Neuronal stem cell (in vitro differentiated cells): ENCODE results near the gene MAGEB17.

Source experiments
- DNase-seq: peaks from one replicate; pipeline ENCODE4 v3.0.0-alpha.2; 2013; ENCODE audit warnings: low spot score
- H2AFZ ChIP-seq: one replicate; pipeline ENCODE4 v1.6.1; 2013; ENCODE audit warnings: mild to moderate bottlenecking, low read length, inconsistent platforms
- H2AK5ac ChIP-seq: 2 replicates; pipeline ENCODE4 v1.6.1; 2013; ENCODE audit warnings: low read depth, mild to moderate bottlenecking, inconsistent platforms, low read length, moderate library complexity, mixed read lengths
- H2BK120ac ChIP-seq: 2 replicates; pipeline ENCODE4 v1.6.1; 2013; ENCODE audit warnings: low read depth, mild to moderate bottlenecking, inconsistent platforms, low read length, moderate library complexity, mixed read lengths
- H2BK12ac ChIP-seq: one replicate; pipeline ENCODE4 v1.6.1; 2013; ENCODE audit warnings: low read length, inconsistent platforms
- H2BK15ac ChIP-seq: 2 replicates; pipeline ENCODE4 v1.6.1; 2013; ENCODE audit warnings: mild to moderate bottlenecking, low read length, inconsistent platforms, mixed read lengths
- H2BK5ac ChIP-seq: one replicate; pipeline ENCODE4 v1.6.1; 2013; ENCODE audit warnings: inconsistent platforms, mild to moderate bottlenecking, low read length, moderate library complexity
- H3K14ac ChIP-seq: one replicate; pipeline ENCODE4 v1.6.1; 2013; ENCODE audit warnings: low read length, inconsistent platforms
- H3K18ac ChIP-seq: 2 replicates; pipeline ENCODE4 v1.6.1; 2013; ENCODE audit warnings: low read length, inconsistent platforms
- H3K23ac ChIP-seq: 2 replicates; pipeline ENCODE4 v1.6.1; 2013; ENCODE audit warnings: low read depth, mild to moderate bottlenecking, mixed read lengths, low read length, inconsistent platforms; ENCODE audit not compliant: poor library complexity
- H3K27ac ChIP-seq: replicated peaks from 3 replicates; pipeline ENCODE4 v1.5.1; 2013; ENCODE audit warnings: low read length, inconsistent platforms
- H3K27me3 ChIP-seq, 3 experiments: 2 replicates each; pipeline ENCODE4 v1.6.1; 2013; ENCODE audit warnings: low read length in 3 of 3, mild to moderate bottlenecking in 2 of 3, inconsistent platforms in 1 of 3, low read depth in 1 of 3, mixed read lengths in 1 of 3, moderate library complexity in 1 of 3; ENCODE audit not compliant: control insufficient read depth in 3 of 3, insufficient read depth in 3 of 3
- H3K36me3 ChIP-seq, 2 donors: replicated peaks in 1 of 2; 2 replicates each; pipeline ENCODE4 v1.6.1; 2013; ENCODE audit warnings: low read length in 2 of 2; ENCODE audit not compliant: control insufficient read depth in 2 of 2, insufficient read depth in 2 of 2
- H3K4ac ChIP-seq: 2 replicates; pipeline ENCODE4 v1.6.1; 2013; ENCODE audit warnings: inconsistent platforms, mild to moderate bottlenecking, low read length, moderate library complexity
- H3K4me1 ChIP-seq, 2 donors: 1 replicate in 1 of 2; 2 replicates in 1 of 2; pipeline ENCODE4 v1.6.1; 2013; ENCODE audit warnings: low read length in 2 of 2, low read depth in 1 of 2; ENCODE audit not compliant: control insufficient read depth in 2 of 2, insufficient read depth in 1 of 2
- H3K4me2 ChIP-seq: one replicate; pipeline ENCODE4 v1.6.1; 2013; ENCODE audit warnings: mild to moderate bottlenecking, low read length, inconsistent platforms; ENCODE audit not compliant: insufficient read depth, poor library complexity, severe bottlenecking
- H3K4me3 ChIP-seq, 2 donors: 2 replicates each; pipeline ENCODE4 v1.5.1; 2013; ENCODE audit warnings: low read length in 2 of 2, mild to moderate bottlenecking in 2 of 2, inconsistent platforms in 1 of 2, moderate library complexity in 1 of 2
- H3K79me1 ChIP-seq: one replicate; pipeline ENCODE4 v1.6.1; 2013; ENCODE audit warnings: low read depth, mild to moderate bottlenecking, inconsistent platforms, low read length, moderate library complexity
- H3K9ac ChIP-seq: one replicate; pipeline ENCODE4 v1.6.1; 2013; ENCODE audit warnings: mild to moderate bottlenecking, low read depth, low read length, inconsistent platforms; ENCODE audit not compliant: poor library complexity
- H3K9me3 ChIP-seq, 2 donors: replicated peaks in 1 of 2; 2 replicates each; pipeline versions ENCODE3 to v1.6.1; 2013; ENCODE audit warnings: low read length in 2 of 2, mild to moderate bottlenecking in 2 of 2, inconsistent platforms in 1 of 2, low read depth in 1 of 2, mixed read lengths in 1 of 2, moderate library complexity in 1 of 2; ENCODE audit not compliant: control insufficient read depth in 2 of 2, insufficient read depth in 1 of 2
- H4K8ac ChIP-seq: one replicate; pipeline ENCODE4 v1.6.1; 2013; ENCODE audit warnings: low read depth, mild to moderate bottlenecking, inconsistent platforms, low read length, moderate library complexity
- H4K91ac ChIP-seq: one replicate; pipeline ENCODE4 v1.6.1; 2013; ENCODE audit warnings: low read length, low read depth, mild to moderate bottlenecking, inconsistent platforms; ENCODE audit not compliant: poor library complexity
- WGBS, 2 donors: extraction: QIAGEN DNeasy Blood & Tissue Kit; methylation state at CpG; one replicate each; pipeline ENCODE4 v1.1.7; 2013; ENCODE audit warnings: missing lambda C conversion rate in 2 of 2, mixed read lengths in 1 of 2; ENCODE audit not compliant: insufficient read length in 2 of 2, insufficient replicate concordance in 1 of 2; ENCODE audit errors: extremely low coverage in 2 of 2; 5-methylcytosine and 5-hydroxymethylcytosine counted together

The MAGEB17 gene

DNA sequence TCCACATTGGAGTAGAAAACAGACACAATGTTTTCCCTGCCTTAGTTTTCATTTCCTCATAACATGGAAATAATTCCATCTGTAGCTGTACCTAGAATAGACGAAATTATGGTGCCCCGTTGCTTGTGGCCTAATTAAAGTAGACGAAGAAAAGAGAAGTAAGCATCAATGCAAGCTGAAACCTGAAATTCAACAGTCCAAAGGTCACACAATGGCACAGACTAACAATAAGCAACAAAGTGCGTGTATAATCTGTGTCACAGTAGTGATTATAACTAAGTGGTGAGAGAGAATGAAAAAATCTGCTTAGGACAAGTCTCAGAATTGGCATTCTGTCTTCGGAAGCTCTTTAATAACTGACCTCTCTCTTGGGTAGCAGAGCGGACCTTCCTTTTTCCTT lies 24.3 kb downstream of the MAGEB17 start:
- no peak overlapping the region for H4K91ac ChIP-seq
- no peak overlapping the region for H2BK5ac ChIP-seq
- H2AK5ac ChIP-seq = no peak overlapping the region
- no peak overlapping the region for H3K4me3 ChIP-seq
- H2BK12ac ChIP-seq = no peak overlapping the region
- no peak overlapping the region for H2BK15ac ChIP-seq
- H3K14ac ChIP-seq = no peak overlapping the region
- no peak for DNase-seq
- H4K8ac ChIP-seq = no peak overlapping the region
- WGBS, 2 donors = no CpG with 5 or more reads among the region's 6 CpGs
- H3K36me3 ChIP-seq = no peaks in the 10 kb centered on the region
- no peak overlapping the region for H3K23ac ChIP-seq
- H3K18ac ChIP-seq = no peak overlapping the region
- no peaks in the 10 kb centered on the region for H3K79me1 ChIP-seq
- H3K4me2 ChIP-seq = no peak overlapping the region
- no peak overlapping the region for H2BK120ac ChIP-seq
- peaks cover 0 to 8% (median 0%) of the 10 kb centered on the region in 3 experiments for H3K27me3 ChIP-seq
- H3K4ac ChIP-seq = no peak overlapping the region
- H2AFZ ChIP-seq = no peak overlapping the region
- no peaks in the 10 kb centered on the region for H3K4me1 ChIP-seq
- H3K9ac ChIP-seq = no peak overlapping the region
- no peak overlapping the region for H3K27ac ChIP-seq
- H3K9me3 ChIP-seq = no peaks in the 10 kb centered on the region

DNA sequence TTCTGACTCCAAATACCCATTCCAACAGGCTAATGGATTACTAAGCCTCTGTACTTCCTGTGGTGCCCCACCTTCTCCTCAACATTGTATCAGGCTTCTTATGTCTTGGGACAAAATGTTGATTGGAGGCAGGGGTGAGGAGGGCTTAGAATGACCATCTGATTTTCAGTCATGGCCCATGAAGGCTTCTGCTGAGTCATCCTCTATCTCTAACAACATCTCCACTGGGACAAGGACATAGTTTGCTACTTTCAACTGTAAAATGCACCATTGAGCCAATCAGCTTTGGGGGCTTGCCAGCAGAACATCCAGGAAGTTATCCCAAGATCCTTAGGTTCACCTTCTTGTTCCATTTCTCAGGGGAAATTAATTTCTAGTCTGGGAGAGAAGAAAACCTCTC lies 29.5 kb downstream of the MAGEB17 start:
- H3K14ac ChIP-seq = no peak overlapping the region
- H2BK15ac ChIP-seq = no peak overlapping the region
- no peak overlapping the region for H3K23ac ChIP-seq
- H3K27me3 ChIP-seq = peaks cover 0 to 11% (median 0%) of the 10 kb centered on the region in 3 experiments
- H3K79me1 ChIP-seq = no peaks in the 10 kb centered on the region
- H2BK120ac ChIP-seq = no peak overlapping the region
- no peaks in the 10 kb centered on the region for H3K4me1 ChIP-seq
- no peak overlapping the region for H2AK5ac ChIP-seq
- H2AFZ ChIP-seq = no peak overlapping the region
- no peak overlapping the region for H3K18ac ChIP-seq
- no peak for DNase-seq
- no peaks in the 10 kb centered on the region for H3K9me3 ChIP-seq
- H4K8ac ChIP-seq = no peak overlapping the region
- no peaks in the 10 kb centered on the region for H3K36me3 ChIP-seq
- H3K4me3 ChIP-seq = no peak overlapping the region
- H3K4ac ChIP-seq = no peak overlapping the region
- H3K27ac ChIP-seq = no peak overlapping the region
- no peak overlapping the region for H3K9ac ChIP-seq
- no peak overlapping the region for H4K91ac ChIP-seq
- H2BK12ac ChIP-seq = no peak overlapping the region
- H2BK5ac ChIP-seq = no peak overlapping the region
- no peak overlapping the region for H3K4me2 ChIP-seq

DNA sequence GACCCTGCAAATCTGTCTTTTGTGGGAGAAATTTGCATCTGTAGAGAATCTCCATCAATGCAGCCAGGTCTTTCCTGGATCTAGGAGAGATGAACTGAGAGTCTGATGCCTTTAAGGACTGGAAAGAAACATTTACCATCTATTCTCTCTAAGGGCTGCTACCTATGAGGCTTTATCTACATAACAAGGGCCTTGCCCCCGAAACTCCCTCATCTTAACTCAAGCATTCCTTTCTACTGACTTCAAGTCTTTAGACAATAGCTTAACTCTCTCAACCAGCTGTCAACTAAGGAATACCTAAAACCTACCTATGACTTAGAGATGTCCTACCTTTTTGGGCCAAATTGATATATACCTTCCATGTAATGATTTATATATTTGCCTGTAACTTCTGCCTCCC lies 32.1 kb downstream of the MAGEB17 start:
- WGBS, 2 donors = no CpG with 5 or more reads among the region's 1 CpG
- Histone ChIP-seq H3K79me1 (no peaks in the 10 kb centered on the region), H3K27me3 (peaks cover 0 to 11% (median 0%) of the 10 kb centered on the region in 3 experiments), H3K27ac (no peak overlapping the region), H3K4me1 (no peaks in the 10 kb centered on the region), H3K23ac (no peak overlapping the region), H4K8ac (no peak overlapping the region), H2BK12ac (no peak overlapping the region), H2BK120ac (no peak overlapping the region), H3K4me3 (no peak overlapping the region), H2AFZ (no peak overlapping the region), H3K18ac (no peak overlapping the region), H3K9ac (no peak overlapping the region), H3K4ac (no peak overlapping the region), H3K14ac (no peak overlapping the region), H2BK5ac (no peak overlapping the region), H4K91ac (no peak overlapping the region), H2BK15ac (no peak overlapping the region), H2AK5ac (no peak overlapping the region), H3K4me2 (no peak overlapping the region), H3K36me3 (no peaks in the 10 kb centered on the region), H3K9me3 (no peaks in the 10 kb centered on the region)
- no peak for DNase-seq

DNA sequence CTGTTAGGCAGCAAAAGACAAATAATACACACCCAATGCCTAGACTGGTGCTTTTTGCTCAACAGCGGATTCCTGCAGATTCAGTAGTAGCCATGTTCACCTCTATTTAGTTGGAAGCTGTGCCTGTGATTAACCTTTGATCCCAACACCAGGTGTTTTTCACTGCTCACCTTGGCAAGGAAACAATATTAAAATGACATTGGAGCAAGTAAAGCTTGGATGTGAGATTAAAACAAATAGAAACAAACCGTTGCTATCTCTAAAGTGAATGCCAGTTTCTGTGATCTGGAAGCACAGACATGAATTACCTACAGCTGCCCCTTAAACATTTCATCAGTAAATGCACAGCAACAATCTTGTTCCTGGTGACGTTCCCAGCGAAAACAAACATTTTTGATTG lies 35.7 kb downstream of the MAGEB17 start:
- no peak overlapping the region for H2AFZ ChIP-seq
- no peak overlapping the region for H3K18ac ChIP-seq
- no peak overlapping the region for H3K4me3 ChIP-seq
- no peak overlapping the region for H3K4me2 ChIP-seq
- H3K9me3 ChIP-seq = no peaks in the 10 kb centered on the region
- no peak overlapping the region for H2AK5ac ChIP-seq
- H2BK12ac ChIP-seq = no peak overlapping the region
- H2BK120ac ChIP-seq = no peak overlapping the region
- H3K27ac ChIP-seq = no peak overlapping the region
- H3K27me3 ChIP-seq = peaks cover 0 to 11% (median 0%) of the 10 kb centered on the region in 3 experiments
- no peak overlapping the region for H3K9ac ChIP-seq
- no peak overlapping the region for H3K14ac ChIP-seq
- no peak overlapping the region for H2BK15ac ChIP-seq
- H3K23ac ChIP-seq = no peak overlapping the region
- H3K4me1 ChIP-seq = no peaks in the 10 kb centered on the region
- H3K79me1 ChIP-seq = no peaks in the 10 kb centered on the region
- no peak overlapping the region for H4K8ac ChIP-seq
- no peak overlapping the region for H3K4ac ChIP-seq
- WGBS, 2 donors = no CpG with 5 or more reads among the region's 4 CpGs
- no peak for DNase-seq
- no peak overlapping the region for H4K91ac ChIP-seq
- H3K36me3 ChIP-seq = no peaks in the 10 kb centered on the region
- H2BK5ac ChIP-seq = no peak overlapping the region
